ENCODE results near the gene MS4A4E.
"Not testable (repeated sequence)": the region's sequence is repeated elsewhere in the genome, so short reads cannot be mapped to it uniquely, and the experiment has no call there.

MS4A4E gene

DNA sequence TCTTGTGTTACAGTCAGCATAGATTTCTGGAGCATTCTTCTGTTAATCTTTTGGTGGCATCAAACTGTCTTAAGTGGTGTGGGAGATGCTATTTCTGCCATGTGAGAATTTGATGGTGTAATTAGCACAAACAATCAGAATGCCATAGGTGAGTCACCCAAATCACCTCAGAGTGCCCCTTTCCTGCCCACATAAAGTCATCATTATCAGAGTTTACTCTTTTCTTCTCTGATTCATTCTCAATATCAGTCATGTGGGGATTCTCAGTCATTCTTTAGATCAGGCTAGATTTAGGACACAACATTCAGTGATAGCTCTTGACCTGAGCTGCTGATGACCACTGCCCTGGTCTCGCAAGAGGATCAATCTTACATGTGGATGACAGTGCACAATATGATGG lies 36.3 kb downstream of the MS4A4E start:
- no peak overlapping the region for H3K18ac ChIP-seq (ENCODE audit: low read length)
- peaks cover 1 to 8% of the 10 kb centered on the region in 2 donors for H3K4me1 ChIP-seq (ENCODE audit: control insufficient read depth in 2 of 2, insufficient read depth in 1 of 2, low read depth in 1 of 2, low read length in 2 of 2)
- H3K9ac ChIP-seq (ENCODE audit: low read depth, low read length, poor library complexity), result no peak overlapping the region
- H2BK15ac ChIP-seq (ENCODE audit: low read length), result no peak overlapping the region
- no peaks in the 10 kb centered on the region for H3K79me1 ChIP-seq (ENCODE audit: low read depth, low read length)
- H2BK12ac ChIP-seq (ENCODE audit: low read length), result no peak overlapping the region
- no peak overlapping the region for H2AFZ ChIP-seq (ENCODE audit: low read length)
- DNase-seq (ENCODE audit: low spot score), result no peak
- H2BK120ac ChIP-seq (ENCODE audit: low read depth, low read length), result no peak overlapping the region
- no peak overlapping the region for H3K27ac ChIP-seq (replicated peaks; ENCODE audit: low read length)
- H2BK5ac ChIP-seq (ENCODE audit: low read length), result no peak overlapping the region
- H3K4me2 ChIP-seq (ENCODE audit: insufficient read depth, low read length, poor library complexity, severe bottlenecking), result no peak overlapping the region
- H4K91ac ChIP-seq (ENCODE audit: low read depth, low read length, poor library complexity), result no peak overlapping the region
- peaks cover 0 to 3% of the 10 kb centered on the region in 2 donors for H3K9me3 ChIP-seq (replicated peaks in 1 of 2; ENCODE audit: control insufficient read depth in 2 of 2, insufficient read depth in 1 of 2, low read depth in 1 of 2, low read length in 2 of 2)
- H3K36me3 ChIP-seq (replicated peaks in 1 of 2; ENCODE audit: control insufficient read depth in 2 of 2, insufficient read depth in 2 of 2, low read length in 2 of 2), result no peaks in the 10 kb centered on the region
- H3K4ac ChIP-seq (ENCODE audit: low read length), result no peak overlapping the region
- H2AK5ac ChIP-seq (ENCODE audit: low read depth, low read length), result no peak overlapping the region
- no peak overlapping the region for H3K23ac ChIP-seq (ENCODE audit: low read depth, low read length, poor library complexity)
- no CpG with 5 or more reads among the region's 1 CpG for WGBS, 2 donors (ENCODE audit: extremely low coverage in 2 of 2, insufficient read length in 2 of 2, insufficient replicate concordance in 1 of 2)
- no peak overlapping the region for H3K14ac ChIP-seq (ENCODE audit: low read length)
- H4K8ac ChIP-seq (ENCODE audit: low read depth, low read length), result no peak overlapping the region
- no peak overlapping the region for H3K4me3 ChIP-seq (ENCODE audit: low read length in 2 of 2)
- no peaks in the 10 kb centered on the region for H3K27me3 ChIP-seq (ENCODE audit: control insufficient read depth in 3 of 3, insufficient read depth in 3 of 3, low read depth in 1 of 3, low read length in 3 of 3)

DNA sequence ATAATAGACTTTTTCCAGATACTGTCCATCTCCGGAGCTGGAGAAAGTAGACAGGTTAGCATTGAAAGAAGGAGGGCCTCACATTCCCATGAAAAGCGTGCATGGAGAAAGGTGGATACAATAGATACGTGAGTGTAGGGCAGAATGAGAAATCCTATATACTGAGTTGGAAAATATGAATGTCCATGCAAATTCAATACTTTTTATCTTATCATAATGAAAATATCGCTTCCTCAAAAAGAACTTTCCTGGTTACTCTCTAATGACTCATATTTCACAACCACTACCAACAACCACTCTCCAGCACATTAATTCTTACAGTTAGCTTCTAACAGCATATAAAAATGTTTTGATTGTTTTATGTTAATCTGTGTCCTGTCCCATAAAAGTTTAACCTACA lies 38.0 kb downstream of the MS4A4E start:
- H3K23ac ChIP-seq (ENCODE audit: low read depth, low read length, poor library complexity), result no peak overlapping the region
- no peak overlapping the region for H3K14ac ChIP-seq (ENCODE audit: low read length)
- peaks cover 1 to 8% of the 10 kb centered on the region in 2 donors for H3K4me1 ChIP-seq (ENCODE audit: control insufficient read depth in 2 of 2, insufficient read depth in 1 of 2, low read depth in 1 of 2, low read length in 2 of 2)
- peaks cover 0 to 3% of the 10 kb centered on the region in 2 donors for H3K9me3 ChIP-seq (replicated peaks in 1 of 2; ENCODE audit: control insufficient read depth in 2 of 2, insufficient read depth in 1 of 2, low read depth in 1 of 2, low read length in 2 of 2)
- H2AK5ac ChIP-seq (ENCODE audit: low read depth, low read length), result no peak overlapping the region
- no peak overlapping the region for H4K8ac ChIP-seq (ENCODE audit: low read depth, low read length)
- DNase-seq (ENCODE audit: low spot score), result no peak
- H3K4me2 ChIP-seq (ENCODE audit: insufficient read depth, low read length, poor library complexity, severe bottlenecking), result no peak overlapping the region
- no peak overlapping the region for H3K4ac ChIP-seq (ENCODE audit: low read length)
- no CpG with 5 or more reads among the region's 4 CpGs for WGBS, 2 donors (ENCODE audit: extremely low coverage in 2 of 2, insufficient read length in 2 of 2, insufficient replicate concordance in 1 of 2)
- no peaks in the 10 kb centered on the region for H3K79me1 ChIP-seq (ENCODE audit: low read depth, low read length)
- H2BK5ac ChIP-seq (ENCODE audit: low read length), result no peak overlapping the region
- no peak overlapping the region for H2BK120ac ChIP-seq (ENCODE audit: low read depth, low read length)
- H3K27ac ChIP-seq (replicated peaks; ENCODE audit: low read length), result no peak overlapping the region
- H2AFZ ChIP-seq (ENCODE audit: low read length), result no peak overlapping the region
- H3K9ac ChIP-seq (ENCODE audit: low read depth, low read length, poor library complexity), result no peak overlapping the region
- H3K27me3 ChIP-seq (ENCODE audit: control insufficient read depth in 3 of 3, insufficient read depth in 3 of 3, low read depth in 1 of 3, low read length in 3 of 3), result no peaks in the 10 kb centered on the region
- no peak overlapping the region for H3K4me3 ChIP-seq (ENCODE audit: low read length in 2 of 2)
- H4K91ac ChIP-seq (ENCODE audit: low read depth, low read length, poor library complexity), result no peak overlapping the region
- no peak overlapping the region for H2BK12ac ChIP-seq (ENCODE audit: low read length)
- H2BK15ac ChIP-seq (ENCODE audit: low read length), result no peak overlapping the region
- no peak overlapping the region for H3K18ac ChIP-seq (ENCODE audit: low read length)
- no peaks in the 10 kb centered on the region for H3K36me3 ChIP-seq (replicated peaks in 1 of 2; ENCODE audit: control insufficient read depth in 2 of 2, insufficient read depth in 2 of 2, low read length in 2 of 2)

- not testable (repeated sequence) for H2BK12ac ChIP-seq (ENCODE audit: low read length); H2AK5ac ChIP-seq (ENCODE audit: low read depth, low read length); H3K36me3 ChIP-seq (replicated peaks in 1 of 2; ENCODE audit: control insufficient read depth in 2 of 2, insufficient read depth in 2 of 2, low read length in 2 of 2); DNase-seq (ENCODE audit: low spot score); H2BK120ac ChIP-seq (ENCODE audit: low read depth, low read length); H3K9ac ChIP-seq (ENCODE audit: low read depth, low read length, poor library complexity); H2BK15ac ChIP-seq (ENCODE audit: low read length); H3K4me2 ChIP-seq (ENCODE audit: insufficient read depth, low read length, poor library complexity, severe bottlenecking); H3K23ac ChIP-seq (ENCODE audit: low read depth, low read length, poor library complexity); H3K14ac ChIP-seq (ENCODE audit: low read length); H4K91ac ChIP-seq (ENCODE audit: low read depth, low read length, poor library complexity); H3K4ac ChIP-seq (ENCODE audit: low read length); H3K79me1 ChIP-seq (ENCODE audit: low read depth, low read length); H2AFZ ChIP-seq (ENCODE audit: low read length); H3K18ac ChIP-seq (ENCODE audit: low read length); H3K4me3 ChIP-seq (ENCODE audit: low read length in 2 of 2); H3K27me3 ChIP-seq (ENCODE audit: control insufficient read depth in 3 of 3, insufficient read depth in 3 of 3, low read depth in 1 of 3, low read length in 3 of 3); H2BK5ac ChIP-seq (ENCODE audit: low read length); H3K27ac ChIP-seq (replicated peaks; ENCODE audit: low read length); H4K8ac ChIP-seq (ENCODE audit: low read depth, low read length); H3K4me1 ChIP-seq (ENCODE audit: control insufficient read depth in 2 of 2, insufficient read depth in 1 of 2, low read depth in 1 of 2, low read length in 2 of 2); H3K9me3 ChIP-seq (replicated peaks in 1 of 2; ENCODE audit: control insufficient read depth in 2 of 2, insufficient read depth in 1 of 2, low read depth in 1 of 2, low read length in 2 of 2)
- no CpG with 5 or more reads among the region's 26 CpGs for WGBS, 2 donors (ENCODE audit: extremely low coverage in 2 of 2, insufficient read length in 2 of 2, insufficient replicate concordance in 1 of 2)
Observed at GRCh38 chr11:60201334-60201733, 41.6 kb downstream of the MS4A4E start.

GRCh38 chr11:60197442-60197841 lies 45.5 kb downstream of the MS4A4E start:
- H3K18ac ChIP-seq (ENCODE audit: low read length), result no peak overlapping the region
- no peak for DNase-seq (ENCODE audit: low spot score)
- peaks cover 0 to 2% of the 10 kb centered on the region in 2 donors for H3K4me1 ChIP-seq (ENCODE audit: control insufficient read depth in 2 of 2, insufficient read depth in 1 of 2, low read depth in 1 of 2, low read length in 2 of 2)
- no peaks in the 10 kb centered on the region for H3K27me3 ChIP-seq (ENCODE audit: control insufficient read depth in 3 of 3, insufficient read depth in 3 of 3, low read depth in 1 of 3, low read length in 3 of 3)
- no peak overlapping the region for H2BK12ac ChIP-seq (ENCODE audit: low read length)
- no peak overlapping the region for H2BK120ac ChIP-seq (ENCODE audit: low read depth, low read length)
- H3K4me2 ChIP-seq (ENCODE audit: insufficient read depth, low read length, poor library complexity, severe bottlenecking), result no peak overlapping the region
- no peak overlapping the region for H3K14ac ChIP-seq (ENCODE audit: low read length)
- no peaks in the 10 kb centered on the region for H3K36me3 ChIP-seq (replicated peaks in 1 of 2; ENCODE audit: control insufficient read depth in 2 of 2, insufficient read depth in 2 of 2, low read length in 2 of 2)
- no peak overlapping the region for H2BK15ac ChIP-seq (ENCODE audit: low read length)
- H3K9ac ChIP-seq (ENCODE audit: low read depth, low read length, poor library complexity), result no peak overlapping the region
- H2AFZ ChIP-seq (ENCODE audit: low read length), result no peak overlapping the region
- no peaks in the 10 kb centered on the region for H3K79me1 ChIP-seq (ENCODE audit: low read depth, low read length)
- peaks cover 0 to 3% of the 10 kb centered on the region in 2 donors for H3K9me3 ChIP-seq (replicated peaks in 1 of 2; ENCODE audit: control insufficient read depth in 2 of 2, insufficient read depth in 1 of 2, low read depth in 1 of 2, low read length in 2 of 2)
- H4K91ac ChIP-seq (ENCODE audit: low read depth, low read length, poor library complexity), result no peak overlapping the region
- no peak overlapping the region for H3K27ac ChIP-seq (replicated peaks; ENCODE audit: low read length)
- no peak overlapping the region for H2AK5ac ChIP-seq (ENCODE audit: low read depth, low read length)
- no peak overlapping the region for H3K4me3 ChIP-seq (ENCODE audit: low read length in 2 of 2)
- no peak overlapping the region for H2BK5ac ChIP-seq (ENCODE audit: low read length)
- H3K4ac ChIP-seq (ENCODE audit: low read length), result no peak overlapping the region
- WGBS, 2 donors (ENCODE audit: extremely low coverage in 2 of 2, insufficient read length in 2 of 2, insufficient replicate concordance in 1 of 2), result no CpG with 5 or more reads among the region's 1 CpG
- no peak overlapping the region for H3K23ac ChIP-seq (ENCODE audit: low read depth, low read length, poor library complexity)
- no peak overlapping the region for H4K8ac ChIP-seq (ENCODE audit: low read depth, low read length)
